Endodermal cell (in vitro differentiated cells): ENCODE results near the gene SWT1. TPM values are rescaled to one million over a fixed set of nuclear protein-coding genes. Genes with fewer than 3 reads are reported as not detected.

Experiments used
- DNase-seq: peaks from one replicate; pipeline ENCODE4 v3.0.0-alpha.2; 2017
- H3K27ac ChIP-seq: 2 replicates; pipeline ENCODE4 v1.5.1; 2013; ENCODE audit warnings: mild to moderate bottlenecking, low read depth, low read length, moderate library complexity
- H3K27me3 ChIP-seq: 2 replicates; pipeline ENCODE4 v1.6.1; 2013; ENCODE audit warnings: mild to moderate bottlenecking, low read length, moderate library complexity; ENCODE audit not compliant: insufficient read depth, control insufficient read depth, poor library complexity, severe bottlenecking
- H3K36me3 ChIP-seq: 2 replicates; pipeline ENCODE4 v1.7.0; 2013; ENCODE audit warnings: mild to moderate bottlenecking, low read length, moderate library complexity; ENCODE audit not compliant: control insufficient read depth, insufficient read depth
- H3K4me1 ChIP-seq: one replicate; pipeline ENCODE4 v1.7.0; 2013; ENCODE audit warnings: low read length; ENCODE audit not compliant: control insufficient read depth, insufficient read depth
- H3K4me3 ChIP-seq: 2 replicates; pipeline ENCODE4 v1.5.1; 2013; ENCODE audit warnings: mild to moderate bottlenecking, low read length, moderate library complexity
- H3K9ac ChIP-seq: 2 replicates; pipeline ENCODE4 v1.6.1; 2013; ENCODE audit warnings: mild to moderate bottlenecking, low read length, moderate library complexity; ENCODE audit not compliant: poor library complexity, severe bottlenecking; ENCODE audit errors: extremely low read depth
- H3K9me3 ChIP-seq: 2 replicates; pipeline ENCODE4 v1.6.1; 2013; ENCODE audit warnings: mild to moderate bottlenecking, low read length, moderate library complexity; ENCODE audit not compliant: control insufficient read depth
- H3K27ac Mint-ChIP-seq: 2 replicates; pipeline ENCODE4 v1.8.0; 2020; ENCODE audit warnings: mixed read lengths
- H3K27me3 Mint-ChIP-seq: 2 replicates; pipeline ENCODE4 v1.8.0; 2021; ENCODE audit warnings: mild to moderate bottlenecking, mixed read lengths; ENCODE audit not compliant: insufficient read depth
- H3K36me3 Mint-ChIP-seq: 2 replicates; pipeline ENCODE4 v1.8.0; 2020; ENCODE audit warnings: low read depth, mixed read lengths
- H3K4me1 Mint-ChIP-seq: 2 replicates; pipeline ENCODE4 v1.8.0; 2020; ENCODE audit warnings: mixed read lengths
- H3K4me3 Mint-ChIP-seq: 2 replicates; pipeline ENCODE4 v1.8.0; 2020; ENCODE audit warnings: mild to moderate bottlenecking, moderate library complexity, mixed read lengths
- H3K9me3 Mint-ChIP-seq: 2 replicates; pipeline ENCODE4 v1.8.0; 2020; ENCODE audit warnings: mild to moderate bottlenecking, mixed read lengths
- CTCF ChIP-seq: fragments of 200-600 bp; sonication (generic); conservative IDR thresholded peaks from 2 replicates; pipeline ENCODE4 v1.5.0; 2021; ENCODE audit warnings: antibody characterized with exemption, mild to moderate bottlenecking
- WGBS, 2 experiments: methylation state at CpG; one replicate each; pipeline versions ENCODE4 v1.1.5 to v1.1.7; 2013; ENCODE audit warnings: missing lambda C conversion rate in 2 of 2, mixed read lengths in 1 of 2; ENCODE audit not compliant: insufficient coverage in 1 of 2, insufficient read length in 1 of 2; 5-methylcytosine and 5-hydroxymethylcytosine counted together
- total RNA-seq, 2 donors: library from RNA; stranded (reverse); fragmentation: NEBNext Ultra II Directional in 1 of 2; extraction: Animal tissue kit (Norgen Biotek cat#: 25700) in 1 of 2; gene quantifications; 2 replicates in 1 of 2; 3 replicates in 1 of 2; pipeline ENCODE4 v1.2.1, GENCODE V29; 2021

SWT1 gene
- total RNA-seq, 2 donors from 2014 or later, result 9.7 to 13.4 TPM

DNA sequence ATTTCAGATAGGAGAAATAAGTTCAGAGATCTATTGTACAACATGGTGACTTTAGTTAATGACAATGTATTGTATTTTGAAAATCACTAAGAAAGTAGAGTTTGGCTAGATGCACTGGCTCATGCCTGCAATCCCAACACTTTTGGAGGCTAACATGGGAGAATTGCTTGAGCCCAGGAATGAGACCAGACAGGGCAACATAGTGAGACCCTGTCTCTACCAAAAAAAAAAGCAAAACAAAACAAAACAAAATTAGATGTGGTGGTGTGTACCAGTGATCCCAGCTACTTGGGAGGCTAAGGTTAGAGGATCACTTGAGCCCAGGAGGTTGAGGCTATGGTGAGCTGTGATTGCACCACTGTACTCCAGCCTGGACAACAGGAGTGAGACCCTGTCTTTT lies 132.9 kb downstream of the SWT1 start:
- no peaks in the 10 kb centered on the region for H3K4me1 ChIP-seq
- no peak overlapping the region for H3K4me3 Mint-ChIP-seq
- H3K9me3 ChIP-seq, result no peaks in the 10 kb centered on the region
- peaks cover 20% of the 10 kb centered on the region for H3K36me3 Mint-ChIP-seq
- peaks cover 20% of the 10 kb centered on the region for H3K36me3 ChIP-seq
- TF ChIP-seq CTCF, result no peak
- H3K4me3 ChIP-seq, result no peak overlapping the region
- H3K27ac ChIP-seq, result no peak overlapping the region
- H3K9ac ChIP-seq, result no peak overlapping the region
- no peaks in the 10 kb centered on the region for H3K9me3 Mint-ChIP-seq
- no peak for DNase-seq
- H3K27me3 Mint-ChIP-seq, result no peaks in the 10 kb centered on the region
- peaks cover 3% of the 10 kb centered on the region for H3K4me1 Mint-ChIP-seq
- no peak overlapping the region for H3K27ac Mint-ChIP-seq
- H3K27me3 ChIP-seq, result no peaks in the 10 kb centered on the region

DNA sequence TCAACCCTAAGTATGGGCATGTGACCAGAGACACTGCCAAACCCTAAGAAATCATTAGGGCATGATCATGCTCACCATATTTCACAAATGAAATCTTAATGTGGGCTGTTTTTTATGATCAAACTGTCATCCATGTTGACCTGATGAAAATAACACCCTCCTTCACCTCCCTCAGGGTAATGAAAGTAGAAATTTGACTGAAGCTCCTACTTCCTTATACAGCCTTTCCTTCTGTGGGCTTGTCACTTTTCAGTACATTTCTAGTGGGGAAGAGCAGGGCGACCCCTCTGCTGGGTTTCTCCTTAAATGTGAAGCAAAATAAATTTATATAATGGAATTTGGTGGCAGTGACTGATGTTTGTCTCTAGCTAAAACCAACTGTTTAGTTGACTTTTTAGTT lies 134.2 kb downstream of the SWT1 start:
- 94 to 100% methylated on average over 1 of the region's 1 CpG for WGBS, 2 experiments
- Histone ChIP-seq H3K27ac (no peak overlapping the region), H3K9ac (no peak overlapping the region), H3K27me3 (no peaks in the 10 kb centered on the region), H3K4me3 (no peak overlapping the region), H3K9me3 (no peaks in the 10 kb centered on the region), H3K36me3 (peaks cover 33% of the 10 kb centered on the region), H3K4me1 (no peaks in the 10 kb centered on the region)
- Mint-ChIP-seq H3K4me1 (no peaks in the 10 kb centered on the region), H3K9me3 (no peaks in the 10 kb centered on the region), H3K27ac (no peak overlapping the region), H3K4me3 (no peak overlapping the region), H3K27me3 (no peaks in the 10 kb centered on the region), H3K36me3 (peaks cover 30% of the 10 kb centered on the region)
- no peak for DNase-seq
- no peak for TF ChIP-seq CTCF

DNA sequence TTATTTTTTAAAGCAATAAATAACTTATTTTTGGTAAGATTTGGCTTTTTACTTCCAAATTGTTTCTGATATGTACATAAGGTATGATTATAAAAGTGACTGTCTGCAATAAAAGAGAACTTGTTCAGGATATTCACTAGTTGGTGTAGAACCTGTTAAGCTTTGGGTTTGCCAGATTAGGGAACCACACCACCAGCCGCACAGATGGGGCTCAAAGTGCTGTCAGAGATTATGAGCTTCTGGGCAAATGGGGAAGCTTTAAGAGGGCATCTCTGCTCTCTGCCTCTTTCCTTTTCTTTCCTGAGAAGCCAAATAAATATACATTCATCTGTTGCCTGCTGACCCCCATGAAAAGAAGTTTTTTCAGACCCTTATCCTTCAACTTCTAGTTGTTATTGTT lies 134.7 kb downstream of the SWT1 start:
- H3K9me3 ChIP-seq, result no peaks in the 10 kb centered on the region
- no peak overlapping the region for H3K4me3 Mint-ChIP-seq
- 100% methylated on average over 1 of the region's 1 CpG for WGBS, 2 experiments
- no peak overlapping the region for H3K27ac Mint-ChIP-seq
- no peak overlapping the region for H3K27ac ChIP-seq
- H3K27me3 ChIP-seq, result no peaks in the 10 kb centered on the region
- H3K27me3 Mint-ChIP-seq, result no peaks in the 10 kb centered on the region
- peaks cover 38% of the 10 kb centered on the region for H3K36me3 ChIP-seq
- H3K4me1 ChIP-seq, result no peaks in the 10 kb centered on the region
- no peaks in the 10 kb centered on the region for H3K4me1 Mint-ChIP-seq
- no peaks in the 10 kb centered on the region for H3K9me3 Mint-ChIP-seq
- DNase-seq, result no peak
- H3K9ac ChIP-seq, result no peak overlapping the region
- H3K4me3 ChIP-seq, result no peak overlapping the region
- no peak for TF ChIP-seq CTCF
- H3K36me3 Mint-ChIP-seq, result peaks cover 35% of the 10 kb centered on the region
